B cell (primary cell): ENCODE data around the gene GRID2. TPM values are rescaled to one million over a fixed set of nuclear protein-coding genes. Genes with fewer than 3 reads are reported as not detected.
"Not testable (repeated sequence)": the region's sequence is repeated elsewhere in the genome, so short reads cannot be mapped to it uniquely, and the experiment has no call there.

Experiments used
- ATAC-seq: fragments of 200-7000 bp; cut with Tn5 transposase; one replicate; pipeline ENCODE4 v1.10.0; 2021; ENCODE audit warnings: low read depth, mild to moderate bottlenecking, moderate number of reproducible peaks, moderate library complexity
- CTCF ChIA-PET: fragments of 350-600 bp; sonication (Branson Sonifier 250); formaldehyde crosslinking; loops from one replicate; lab custom pipeline; 2021; ENCODE audit warnings: antibody characterized with exemption, inconsistent platforms; lab: Charles Lee
- POLR2A ChIA-PET: fragments of 350-600 bp; sonication (Branson Sonifier 250); formaldehyde crosslinking; loops from one replicate; lab custom pipeline; 2021; ENCODE audit warnings: antibody characterized with exemption; lab: Charles Lee
- DNase-seq: peaks from one replicate; pipeline ENCODE4 v3.0.0; 2013
- H2AFZ ChIP-seq: 2 replicates; pipeline ENCODE4 v1.6.1; 2012; ENCODE audit warnings: mild to moderate bottlenecking, low read depth, low read length; ENCODE audit not compliant: insufficient read depth, poor library complexity, severe bottlenecking
- H3K27ac ChIP-seq, 2 donors: 1 replicate in 1 of 2; 2 replicates in 1 of 2; pipeline ENCODE4 v1.5.1; 2012 to 2013; ENCODE audit warnings: low read length in 2 of 2, mild to moderate bottlenecking in 2 of 2, moderate library complexity in 1 of 2
- H3K27me3 ChIP-seq, 4 experiments: fragments of 200-600 bp in 1 of 4; sonication (generic) in 1 of 4; replicated peaks in 1 of 4; 1 replicate in 2 of 4; 2 replicates in 2 of 4; pipeline versions ENCODE4 v1.6.1 to v1.7.0; 2013 to 2016; ENCODE audit warnings: low read length in 3 of 4, mild to moderate bottlenecking in 2 of 4, mixed read lengths in 1 of 4, moderate library complexity in 1 of 4; ENCODE audit not compliant: insufficient read depth in 4 of 4, control insufficient read depth in 3 of 4; ENCODE audit errors: control extremely low read depth in 1 of 4
- H3K36me3 ChIP-seq, 2 experiments: replicated peaks in 1 of 2; 1 replicate in 1 of 2; 2 replicates in 1 of 2; pipeline versions ENCODE4 v1.6.1 to v1.7.1; 2013; ENCODE audit warnings: low read length in 1 of 2; ENCODE audit not compliant: insufficient read depth in 2 of 2, control insufficient read depth in 1 of 2; ENCODE audit errors: control extremely low read depth in 1 of 2, extremely low read depth in 1 of 2
- H3K4me1 ChIP-seq, 2 donors: fragments of 200-600 bp in 1 of 2; sonication (generic) in 1 of 2; 1 replicate in 1 of 2; 2 replicates in 1 of 2; pipeline versions ENCODE4 v1.5.1 to v1.6.1; 2013 to 2017; ENCODE audit warnings: low read length in 2 of 2; ENCODE audit not compliant: control insufficient read depth in 2 of 2, insufficient read depth in 2 of 2
- H3K4me2 ChIP-seq: replicated peaks from 2 replicates; pipeline ENCODE3; 2012; ENCODE audit warnings: mild to moderate bottlenecking, low read depth, low read length; ENCODE audit not compliant: poor library complexity, severe bottlenecking
- H3K4me3 ChIP-seq, 5 experiments: fragments of 200-600 bp in 1 of 5; sonication (generic) in 1 of 5; 1 replicate in 3 of 5; 2 replicates in 2 of 5; pipeline versions ENCODE4 v1.5.1 to v1.7.0; 2011 to 2016; ENCODE audit warnings: low read length in 4 of 5, mild to moderate bottlenecking in 4 of 5, low read depth in 2 of 5, control low read depth in 1 of 5, moderate library complexity in 1 of 5; ENCODE audit not compliant: insufficient read depth in 1 of 5; ENCODE audit errors: control extremely low read depth in 1 of 5, extremely low read depth in 1 of 5
- H3K79me2 ChIP-seq: fragments of 200-600 bp; sonication (generic); one replicate; pipeline ENCODE4 v1.6.0; 2016; ENCODE audit warnings: low read length; ENCODE audit not compliant: control insufficient read depth, insufficient read depth
- H3K9ac ChIP-seq: fragments of 200-600 bp; sonication (generic); 2 replicates; pipeline ENCODE4 v1.6.1; 2017; ENCODE audit warnings: mild to moderate bottlenecking, low read length, moderate library complexity
- H3K9me3 ChIP-seq, 3 donors: one replicate each; pipeline versions ENCODE4 v1.6.1 to v1.7.1; 2013; ENCODE audit warnings: low read length in 2 of 3; ENCODE audit not compliant: control insufficient read depth in 2 of 3, insufficient read depth in 1 of 3; ENCODE audit errors: control extremely low read depth in 1 of 3
- H4K20me1 ChIP-seq: 2 replicates; pipeline ENCODE4 v1.6.0; 2012; ENCODE audit warnings: mild to moderate bottlenecking, low read length; ENCODE audit not compliant: insufficient read depth, control insufficient read depth, poor library complexity, severe bottlenecking
- H3K27ac Mint-ChIP-seq: one replicate; pipeline ENCODE4 v1.8.0; 2021; ENCODE audit warnings: mixed read lengths
- H3K27me3 Mint-ChIP-seq: one replicate; pipeline ENCODE4 v1.8.0; 2021; ENCODE audit warnings: mixed read lengths
- H3K4me1 Mint-ChIP-seq: one replicate; pipeline ENCODE4 v1.8.0; 2021; ENCODE audit warnings: mixed read lengths
- H3K4me3 Mint-ChIP-seq: one replicate; pipeline ENCODE4 v1.8.0; 2021; ENCODE audit warnings: mixed read lengths
- H3K9me3 Mint-ChIP-seq: one replicate; pipeline ENCODE4 v1.8.0; 2022; ENCODE audit warnings: mixed read lengths; ENCODE audit not compliant: insufficient read depth
- CTCF ChIP-seq: fragments of 200-600 bp; IDR thresholded peaks from one replicate; pipeline ENCODE4 v1.8.0; 2022; ENCODE audit warnings: antibody characterized with exemption, mild to moderate bottlenecking
- EZH2 ChIP-seq: IDR thresholded peaks from 2 replicates; pipeline ENCODE4 v1.6.1; 2012; ENCODE audit warnings: borderline replicate concordance, low read depth, mild to moderate bottlenecking, moderate library complexity, low read length; ENCODE audit not compliant: insufficient read depth, poor library complexity, severe bottlenecking
- WGBS: methylation state at CpG from one replicate; pipeline ENCODE4 v1.1.5; 2013; ENCODE audit warnings: missing lambda C conversion rate; ENCODE audit not compliant: insufficient coverage; 5-methylcytosine and 5-hydroxymethylcytosine counted together
- intact Hi-C: fragments of 100-400 bp; cut with micrococcal nuclease; formaldehyde crosslinking; loops from one replicate; pipeline ENCODE4 v1.10.0; 2022
- polyA plus RNA-seq: library from polyadenylated mRNA; depleted of rRNA; stranded (reverse); fragments of >200 nt; gene quantifications from 2 replicates; pipeline ENCODE4 v1.2.3, GENCODE V29; 2012
- total RNA-seq, 2 donors: library from RNA; stranded (reverse); fragments of 120-200 nt in 1 of 2; gene quantifications; 1 replicate in 1 of 2; 2 replicates in 1 of 2; pipeline versions ENCODE4 v1.2.3 to v1.2.4, GENCODE V29; 2013 to 2022

The GRID2 gene
- total and polyA plus RNA-seq, 2 donors (not counting 1 experiment from before 2014, with no cell fraction given), result not detected

- no peak overlapping the region for H2AFZ ChIP-seq
- ChIA-PET POLR2A (no interaction called here), CTCF (no interaction called here)
- Mint-ChIP-seq H3K4me3 (no peak overlapping the region), H3K9me3 (no peaks in the 10 kb centered on the region), H3K27ac (no peak overlapping the region), H3K4me1 (no peaks in the 10 kb centered on the region), H3K27me3 (no peaks in the 10 kb centered on the region)
- H3K27ac ChIP-seq, result no peak overlapping the region
- no peak overlapping the region for H3K9ac ChIP-seq
- ATAC-seq (no peak), DNase-seq (no peak)
- H3K4me2 ChIP-seq, result no peak overlapping the region
- H3K4me1 ChIP-seq, result no peaks in the 10 kb centered on the region
- H3K27me3 ChIP-seq, result no peaks in the 10 kb centered on the region
- H3K36me3 ChIP-seq, result no peaks in the 10 kb centered on the region
- no peak overlapping the region for H3K4me3 ChIP-seq
- no peak for TF ChIP-seq CTCF
- TF ChIP-seq EZH2, result no peak
- intact Hi-C loops, result no loop called here
- WGBS, result 80% methylated on average over 1 of the region's 2 CpGs
- H4K20me1 ChIP-seq, result no peaks in the 10 kb centered on the region
- no peaks in the 10 kb centered on the region for H3K79me2 ChIP-seq
- no peaks in the 10 kb centered on the region for H3K9me3 ChIP-seq
These were observed 32.9 kb upstream of the GRID2 start for GRCh38 chr4:92270908-92271307.

DNA sequence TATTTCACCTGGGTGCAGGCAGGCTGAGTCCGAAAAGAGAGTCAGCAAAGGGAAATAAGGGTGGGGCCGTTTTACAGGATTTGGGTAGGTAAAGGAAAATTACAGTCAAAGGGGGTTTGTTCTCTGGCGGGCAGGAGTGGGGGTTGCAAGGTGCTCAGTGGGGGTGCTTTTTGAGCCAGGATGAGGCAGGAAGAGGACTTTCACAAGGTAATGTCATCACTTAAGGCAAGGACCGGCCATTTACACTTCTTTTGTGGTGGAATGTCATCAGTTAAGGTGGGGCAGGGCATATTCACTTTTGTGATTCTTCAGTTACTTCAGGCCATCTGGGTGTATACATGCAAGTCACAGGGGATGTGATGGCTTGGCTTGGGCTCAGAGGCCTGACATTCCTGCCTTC lies 32.2 kb upstream of the GRID2 start:
- no CpG with 5 or more reads among the region's 4 CpGs for WGBS
- H3K4me3 ChIP-seq, H3K27me3 Mint-ChIP-seq, CTCF ChIA-PET, H2AFZ ChIP-seq, H3K9ac ChIP-seq, H3K4me1 Mint-ChIP-seq, H3K4me3 Mint-ChIP-seq, H3K4me1 ChIP-seq, H3K27ac ChIP-seq, H3K9me3 ChIP-seq, H3K27ac Mint-ChIP-seq, H3K79me2 ChIP-seq, POLR2A ChIA-PET, H3K36me3 ChIP-seq, H3K4me2 ChIP-seq, H4K20me1 ChIP-seq, H3K27me3 ChIP-seq, H3K9me3 Mint-ChIP-seq, ATAC-seq, DNase-seq, intact Hi-C loops: not testable (repeated sequence)

DNA sequence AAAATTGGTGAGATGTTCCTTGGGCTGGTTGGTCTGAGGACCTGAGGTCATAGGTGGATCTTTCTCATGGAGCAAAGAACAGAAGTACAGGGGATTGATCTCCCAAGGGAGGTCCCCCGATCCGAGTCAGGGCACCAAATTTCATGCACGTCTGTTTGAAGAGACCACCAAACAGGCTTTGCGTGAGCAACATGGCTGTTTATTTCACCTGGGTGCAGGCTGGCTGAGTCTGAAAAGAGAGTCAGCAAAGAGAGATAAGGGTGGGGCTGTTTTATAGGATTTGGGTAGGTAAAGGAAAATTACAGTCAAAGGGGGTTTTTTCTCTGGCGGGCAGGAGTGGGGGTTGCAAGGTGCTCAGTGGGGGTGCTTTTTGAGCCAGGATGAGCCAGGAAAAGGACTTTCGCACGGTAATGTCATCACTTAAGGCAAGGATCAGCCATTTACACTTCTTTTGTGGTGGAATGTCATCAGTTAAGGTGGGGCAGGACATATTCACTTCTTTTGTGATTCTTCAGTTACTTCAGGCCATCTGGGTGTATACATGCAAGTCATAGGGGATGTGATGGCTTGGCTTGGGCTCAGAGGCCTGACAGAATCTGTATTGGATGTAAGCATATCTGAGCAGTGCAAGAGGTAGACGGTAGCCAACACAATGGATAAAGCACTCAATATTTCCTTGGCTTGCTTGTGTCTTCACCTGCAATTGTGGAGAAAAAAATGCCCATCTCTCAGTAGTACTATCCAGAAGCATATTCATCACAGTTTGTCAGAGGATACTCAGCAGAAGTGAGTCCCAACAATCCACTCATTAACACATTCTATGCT lies 26.5 kb upstream of the GRID2 start:
- H3K27ac Mint-ChIP-seq, intact Hi-C loops: not testable (repeated sequence)
- WGBS, result 97% methylated on average over 7 of the region's 8 CpGs

More for the DNA sequence above, 26.5 kb upstream of the GRID2 start:
- CTCF ChIA-PET, H3K27ac ChIP-seq, POLR2A ChIA-PET, H3K4me3 Mint-ChIP-seq, H3K79me2 ChIP-seq, H3K27me3 Mint-ChIP-seq, H3K4me1 ChIP-seq, H3K9ac ChIP-seq, H3K9me3 Mint-ChIP-seq, H3K9me3 ChIP-seq, DNase-seq, H3K4me3 ChIP-seq, H3K4me1 Mint-ChIP-seq, H4K20me1 ChIP-seq, H3K27me3 ChIP-seq, H2AFZ ChIP-seq, H3K4me2 ChIP-seq, ATAC-seq, H3K36me3 ChIP-seq: not testable (repeated sequence)
